Measurements from ENCODE around the gene FGF2.

DNA sequence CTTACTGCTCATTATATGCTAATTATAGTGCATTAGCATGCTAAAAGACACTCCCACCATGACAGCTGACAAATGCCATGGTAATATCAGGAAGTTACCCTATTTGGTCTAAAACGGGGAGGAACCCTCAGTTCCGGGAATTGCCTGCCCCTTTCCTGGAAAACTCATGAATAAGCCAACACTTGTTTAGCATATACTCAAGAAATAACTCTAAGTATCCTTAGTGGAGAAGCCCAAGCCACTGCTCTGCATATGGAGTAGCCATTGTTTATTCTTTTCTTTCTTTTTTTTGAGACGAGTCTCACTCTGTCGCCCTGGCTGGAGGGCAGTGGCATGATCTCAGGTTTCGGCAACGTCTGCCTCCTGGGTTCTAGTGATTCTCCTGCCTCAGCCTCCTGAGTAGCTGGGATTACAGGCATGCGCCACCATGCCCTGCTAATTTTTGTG lies 80.3 kb downstream of the FGF2 start:
- TF ChIP-seq, protein P1, sequence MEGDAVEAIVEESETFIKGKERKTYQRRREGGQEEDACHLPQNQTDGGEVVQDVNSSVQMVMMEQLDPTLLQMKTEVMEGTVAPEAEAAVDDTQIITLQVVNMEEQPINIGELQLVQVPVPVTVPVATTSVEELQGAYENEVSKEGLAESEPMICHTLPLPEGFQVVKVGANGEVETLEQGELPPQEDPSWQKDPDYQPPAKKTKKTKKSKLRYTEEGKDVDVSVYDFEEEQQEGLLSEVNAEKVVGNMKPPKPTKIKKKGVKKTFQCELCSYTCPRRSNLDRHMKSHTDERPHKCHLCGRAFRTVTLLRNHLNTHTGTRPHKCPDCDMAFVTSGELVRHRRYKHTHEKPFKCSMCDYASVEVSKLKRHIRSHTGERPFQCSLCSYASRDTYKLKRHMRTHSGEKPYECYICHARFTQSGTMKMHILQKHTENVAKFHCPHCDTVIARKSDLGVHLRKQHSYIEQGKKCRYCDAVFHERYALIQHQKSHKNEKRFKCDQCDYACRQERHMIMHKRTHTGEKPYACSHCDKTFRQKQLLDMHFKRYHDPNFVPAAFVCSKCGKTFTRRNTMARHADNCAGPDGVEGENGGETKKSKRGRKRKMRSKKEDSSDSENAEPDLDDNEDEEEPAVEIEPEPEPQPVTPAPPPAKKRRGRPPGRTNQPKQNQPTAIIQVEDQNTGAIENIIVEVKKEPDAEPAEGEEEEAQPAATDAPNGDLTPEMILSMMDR (conservative IDR thresholded peaks at IDR 0.05; ENCODE audit: low read depth, low read length): no peak
- no peak for TF ChIP-seq EZH2phosphoT487 (IDR thresholded peaks at IDR 0.05; ENCODE audit: borderline replicate concordance, low read length)
